Measurements from ENCODE around the gene RABAC1.

Gene RABAC1

GRCh38 chr19:41988947-41989346 lies 29.8 kb upstream of the RABAC1 start:
- no peak for DNase-seq

GRCh38 chr19:41987141-41987860 lies 28.2 kb upstream of the RABAC1 start:
- DNase-seq = no peak

DNA sequence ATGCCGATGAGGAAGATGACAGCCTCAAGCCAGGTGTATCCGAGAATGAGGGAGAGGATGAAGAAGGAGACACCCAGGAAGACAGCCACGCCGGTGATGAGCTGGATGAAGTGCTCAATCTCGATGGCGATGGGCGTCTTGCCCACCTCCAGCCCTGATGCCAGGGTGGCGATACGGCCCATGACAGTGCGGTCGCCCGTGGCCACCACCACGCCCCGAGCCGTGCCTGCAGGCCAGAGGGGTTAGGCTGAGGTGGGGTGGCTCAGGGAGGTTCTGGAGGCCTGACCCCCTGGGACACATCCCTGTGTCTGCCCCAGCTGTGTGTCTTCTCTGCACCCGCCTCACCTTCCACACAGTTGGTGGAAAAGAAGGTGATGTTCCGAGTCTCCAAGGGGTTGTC lies 25.8 kb upstream of the RABAC1 start:
- DNase-seq = no peak

DNA sequence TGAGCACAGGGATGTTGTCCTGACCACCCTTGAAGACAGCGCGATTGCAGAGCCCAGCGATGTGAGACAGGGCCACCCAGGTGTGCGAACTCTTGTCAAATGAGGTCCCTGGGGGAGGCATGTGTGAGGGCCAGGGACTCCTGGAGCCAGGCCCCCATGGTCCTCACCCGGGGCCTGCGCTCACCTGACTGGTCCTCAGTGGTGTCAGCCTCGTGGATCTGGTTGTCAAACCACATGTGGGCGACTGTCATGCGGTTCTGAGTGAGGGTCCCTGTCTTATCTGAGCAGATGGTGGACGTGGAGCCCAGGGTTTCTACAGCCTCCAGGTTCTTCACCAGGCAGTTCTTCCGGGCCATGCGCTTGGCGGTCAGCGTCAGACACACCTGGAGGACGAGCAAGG lies 22.6 kb upstream of the RABAC1 start:
- no peak for DNase-seq

GRCh38 chr19:41978470-41978869 lies 19.3 kb upstream of the RABAC1 start:
- DNase-seq = no peak

DNA sequence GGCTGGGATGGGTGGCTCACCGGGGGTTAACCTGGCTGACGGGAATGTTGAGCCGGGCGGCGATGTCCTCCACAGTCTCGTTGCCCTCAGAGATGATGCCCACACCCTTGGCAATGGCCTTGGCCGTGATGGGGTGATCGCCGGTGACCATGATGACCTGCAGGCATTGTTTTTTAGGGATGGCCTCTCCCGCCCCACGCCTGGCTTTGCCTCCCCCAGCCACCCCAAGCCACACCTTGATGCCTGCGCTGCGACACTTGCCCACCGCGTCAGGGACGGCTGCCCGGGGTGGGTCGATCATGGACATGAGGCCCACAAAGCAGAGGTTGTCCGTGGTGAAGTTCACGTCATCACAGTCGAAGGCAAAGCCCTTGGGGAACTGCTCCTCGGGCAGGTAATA lies 18.8 kb upstream of the RABAC1 start:
- DNase-seq = no peak

DNA sequence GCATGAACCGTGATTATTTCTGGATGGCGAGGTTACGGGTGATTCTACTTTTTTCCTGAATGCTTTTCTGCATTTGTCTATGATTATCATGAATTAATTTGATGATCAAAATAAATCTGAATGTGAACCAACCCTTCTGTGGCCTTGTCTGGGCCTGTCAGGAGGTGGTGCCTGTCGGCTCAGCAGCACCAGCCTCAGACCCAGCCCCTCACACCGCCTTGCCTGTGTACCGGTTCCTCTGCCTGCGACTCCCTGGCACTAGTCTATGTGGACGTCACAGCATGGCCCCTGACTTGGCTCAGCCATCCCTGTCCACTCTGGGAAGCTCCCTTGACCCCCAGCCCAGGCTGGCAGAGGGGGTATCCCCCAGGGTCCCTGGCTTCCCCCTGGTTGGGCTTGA lies 15.5 kb upstream of the RABAC1 start:
- no peak for DNase-seq

DNA sequence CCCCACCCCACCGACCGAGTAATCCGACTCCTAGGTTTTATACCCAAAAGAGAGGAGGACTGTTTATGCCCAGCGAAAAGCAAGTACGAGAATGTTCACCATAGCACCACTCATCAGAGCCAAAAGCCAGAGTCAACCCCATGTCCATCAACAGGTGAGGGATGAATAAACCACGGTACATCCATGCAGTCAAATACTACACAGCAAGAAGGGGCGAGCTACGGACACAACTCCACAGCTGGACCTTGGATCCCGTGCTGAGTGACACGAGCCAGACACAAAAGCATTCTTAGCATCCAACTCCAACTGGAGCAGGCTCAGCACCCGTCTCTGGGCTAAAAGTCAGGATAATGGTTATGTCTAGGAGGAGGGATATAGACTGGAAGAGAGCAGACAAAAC lies 12.2 kb upstream of the RABAC1 start:
- no peak for DNase-seq

DNA sequence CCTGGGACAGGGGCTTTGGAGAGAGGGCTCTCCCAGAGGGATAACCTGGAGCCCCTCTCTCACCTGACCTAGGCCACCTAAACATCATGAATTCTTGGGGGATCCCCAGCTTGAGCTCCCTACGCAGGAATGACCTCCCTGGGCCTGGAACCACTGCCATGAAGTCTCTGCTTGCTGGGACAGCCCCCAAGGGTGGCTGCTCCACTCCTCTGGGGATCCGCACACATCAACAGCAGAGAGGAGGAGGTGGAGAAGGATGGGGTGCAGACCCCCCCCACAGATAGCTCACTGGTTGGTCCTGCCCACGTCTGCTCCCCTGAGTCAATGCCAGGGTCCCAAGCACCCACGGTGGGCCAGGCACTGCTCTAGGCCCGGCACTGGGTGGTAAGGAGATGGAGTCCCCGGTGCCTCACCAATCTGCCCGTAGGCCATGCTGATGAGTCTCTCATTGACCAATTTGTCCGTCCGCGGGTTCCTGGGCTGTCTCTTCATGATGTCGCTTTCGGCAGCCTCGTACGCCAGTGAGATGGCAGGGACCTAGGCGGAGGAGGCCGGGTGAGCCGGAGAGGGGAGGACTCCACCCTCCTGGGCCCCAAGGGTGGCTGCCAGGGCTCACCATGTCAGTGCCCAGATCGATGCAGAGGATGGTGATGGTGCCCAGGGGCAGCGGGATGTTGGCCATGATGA lies 10.8 kb upstream of the RABAC1 start:
- no peak for DNase-seq

DNA sequence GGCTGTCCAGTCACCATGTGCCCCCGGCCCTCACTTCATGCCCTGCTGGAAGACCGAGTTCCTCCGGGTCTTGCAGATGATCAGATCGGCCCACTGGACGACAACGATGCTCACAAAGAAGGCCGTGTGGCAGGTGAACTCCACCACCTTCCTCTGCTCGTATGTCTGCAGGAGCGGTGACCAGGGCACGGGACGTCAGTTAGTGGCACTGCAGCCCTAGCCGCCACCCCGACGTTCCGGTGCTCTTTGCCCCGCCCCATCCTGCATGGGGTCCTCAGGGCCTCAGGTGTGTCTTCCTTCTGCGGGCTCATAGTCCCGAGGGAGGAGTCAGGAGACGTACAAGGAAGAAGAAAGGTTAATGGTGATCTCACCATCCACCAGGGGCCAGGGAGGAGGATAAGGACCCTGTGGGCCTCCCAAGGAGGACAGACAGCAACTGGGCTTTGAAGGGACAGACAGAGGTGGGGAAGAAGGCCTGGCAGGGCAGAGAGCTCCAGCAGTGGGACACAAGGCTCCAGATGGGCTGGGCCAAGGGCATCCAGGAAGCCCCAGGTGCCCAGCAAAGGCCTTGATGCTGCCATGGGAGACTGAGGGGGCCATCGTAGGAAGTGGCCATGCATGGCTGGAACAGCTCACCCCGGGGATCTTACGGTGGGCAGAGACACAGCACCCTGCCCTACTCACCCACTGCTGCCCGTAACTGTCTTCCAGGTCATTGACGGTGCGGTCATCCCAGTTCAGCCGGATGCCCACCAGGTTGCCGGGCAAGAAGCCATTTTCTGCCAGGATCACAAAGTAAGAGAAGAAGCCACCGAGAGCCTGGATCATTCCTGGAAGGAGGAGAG lies 9.9 kb upstream of the RABAC1 start:
- DNase-seq = no peak

DNA sequence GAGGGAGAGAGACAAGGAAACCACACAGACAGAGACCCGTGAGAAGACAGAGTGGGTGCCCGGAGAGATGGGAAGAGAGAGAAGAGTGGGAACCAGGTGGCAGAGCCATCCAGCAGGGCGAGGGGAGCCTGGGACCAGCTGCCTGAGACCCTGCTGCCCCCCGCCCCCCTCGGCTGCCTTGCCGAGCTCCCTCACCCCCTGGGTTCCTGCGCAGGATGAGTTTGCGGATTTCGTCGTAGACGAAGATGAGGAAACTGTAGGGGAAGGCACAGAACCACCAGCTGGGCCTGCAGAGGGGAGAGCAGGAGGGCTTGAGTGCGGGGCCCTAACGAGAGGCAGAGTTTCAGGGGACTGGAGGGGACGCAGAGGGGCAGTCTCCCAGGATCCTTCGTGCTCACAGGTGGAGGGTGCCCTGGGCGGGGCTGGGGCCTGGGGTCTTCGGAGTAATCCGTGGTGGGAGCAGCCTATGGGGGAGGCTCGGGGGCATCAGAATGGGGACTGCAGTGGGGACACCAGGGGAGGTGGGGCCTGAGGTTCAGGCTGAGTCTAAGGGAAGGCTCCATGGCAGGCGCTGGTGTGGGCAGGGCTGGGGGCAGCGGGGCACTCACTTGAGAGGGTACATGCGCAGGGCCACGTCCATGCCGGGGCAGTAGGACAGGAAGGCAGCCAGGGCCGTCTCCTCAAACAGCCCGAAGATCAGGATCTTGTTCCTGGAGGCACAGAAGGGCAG lies 8.1 kb upstream of the RABAC1 start:
- DNase-seq = no peak

- DNase-seq = no peak
These were observed 6.0 kb upstream of the RABAC1 start for GRCh38 chr19:41965106-41965505.

GRCh38 chr19:41960973-41961372 lies 1.9 kb upstream of the RABAC1 start:
- DNase-seq = no peak

DNA sequence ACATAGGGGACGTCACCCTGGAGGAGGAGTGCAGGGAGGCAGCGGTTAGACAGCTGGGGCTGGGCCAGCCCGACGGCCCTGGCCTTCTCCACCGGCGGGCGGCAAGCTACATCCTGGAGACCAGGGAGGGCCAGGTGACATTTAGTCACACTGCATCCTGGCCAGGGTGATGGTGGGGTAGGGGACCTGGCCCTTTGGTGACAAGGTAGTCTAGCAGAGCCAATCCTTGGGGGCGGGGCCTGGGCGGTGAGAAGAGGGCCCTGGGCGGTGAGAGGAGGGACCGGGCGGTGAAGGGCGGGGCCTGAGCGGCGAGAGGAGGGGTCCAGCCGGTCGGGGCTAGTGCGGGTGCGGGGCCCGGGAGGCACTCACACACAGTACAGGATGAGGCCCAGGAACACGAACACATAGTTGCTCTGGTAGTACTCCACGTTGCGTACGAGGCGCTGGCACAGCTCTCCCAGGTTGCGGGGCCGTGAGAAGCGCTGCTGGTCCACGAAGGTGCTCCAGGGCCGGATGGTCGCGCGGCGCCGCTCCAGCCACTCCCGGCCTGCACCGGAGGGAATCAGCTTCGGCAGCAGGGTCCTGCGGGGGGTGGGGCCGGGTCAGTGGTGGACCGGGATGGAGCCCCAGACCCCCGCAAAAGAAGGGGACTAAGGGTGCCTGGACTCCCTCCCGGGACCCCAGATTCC lies 610 bp downstream of the RABAC1 start:
- DNase-seq = peak; percentile 87

DNA sequence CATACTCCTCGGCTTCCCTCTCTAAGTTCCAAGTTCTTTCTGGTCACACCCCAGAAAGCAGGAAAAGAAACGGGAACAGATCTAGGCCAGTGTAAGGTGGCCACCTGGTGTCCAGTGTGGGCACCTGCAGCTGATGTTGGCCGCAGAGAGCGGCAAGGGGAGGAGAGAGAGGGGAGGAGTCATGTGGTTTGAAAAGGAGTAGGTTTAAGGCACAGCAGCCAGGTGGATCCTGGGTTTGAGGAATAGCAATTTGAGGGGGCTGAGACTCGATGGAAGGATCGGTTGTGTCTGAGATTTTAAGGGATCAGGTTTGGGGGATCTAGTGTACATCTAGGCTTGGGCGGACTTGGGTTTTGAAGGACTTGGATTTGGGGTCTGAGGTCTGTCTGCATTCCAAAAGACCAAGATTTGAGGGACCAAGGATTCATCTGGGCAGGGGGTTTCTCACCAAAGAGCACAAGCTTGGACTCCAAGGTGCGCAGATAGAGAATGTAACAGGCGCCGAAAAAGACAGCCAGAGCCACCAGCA lies 1.2 kb downstream of the RABAC1 start:
- DNase-seq = peak; percentile 49

GRCh38 chr19:41957161-41957837 lies 1.8 kb downstream of the RABAC1 start:
- DNase-seq = no peak

GRCh38 chr19:41956621-41957020 lies 2.5 kb downstream of the RABAC1 start:
- no peak for DNase-seq

DNA sequence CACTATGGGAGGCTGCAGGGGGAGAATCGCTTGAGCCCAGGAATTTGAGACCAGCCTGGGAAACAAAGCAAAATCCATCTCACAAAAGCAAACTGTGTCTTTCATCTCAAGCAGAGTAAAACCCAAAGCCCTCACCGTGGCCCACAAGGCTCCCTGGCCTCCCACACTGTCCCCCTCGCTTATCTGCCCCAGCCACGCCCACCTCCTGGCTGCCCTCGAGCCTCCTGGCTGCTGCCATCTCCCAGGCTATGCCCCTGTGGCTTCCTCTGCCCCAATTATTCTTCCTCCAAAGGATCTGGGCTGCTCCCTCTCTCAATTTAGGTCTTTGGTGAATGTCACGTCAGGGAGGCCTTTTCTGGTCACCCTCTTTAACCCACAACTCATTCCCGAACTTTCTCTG lies 3.6 kb downstream of the RABAC1 start:
- no peak for DNase-seq

DNA sequence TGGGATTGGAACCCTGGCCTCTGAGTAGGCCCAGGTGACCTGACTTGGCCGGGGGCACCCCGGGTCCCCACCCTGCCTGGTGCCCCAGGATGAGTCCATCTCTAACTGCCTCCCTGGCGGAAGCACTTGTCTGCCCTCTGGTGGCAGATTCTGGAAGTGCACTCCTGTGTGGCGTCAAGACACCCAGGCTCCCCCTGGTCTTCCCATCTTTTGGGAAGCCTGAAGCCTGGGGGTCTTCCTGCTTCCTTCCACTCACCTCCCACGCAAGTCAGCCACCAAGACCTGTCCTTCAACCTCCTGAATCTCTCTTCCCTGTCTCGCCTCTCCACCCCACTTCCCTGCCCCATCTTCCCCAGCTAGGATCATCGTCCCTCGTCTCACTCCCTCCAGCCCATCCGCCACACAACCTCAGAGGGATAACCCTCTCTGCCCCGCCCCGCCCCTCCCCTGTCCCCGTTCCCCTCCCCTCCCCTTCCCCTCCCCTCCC lies 7.4 kb downstream of the RABAC1 start:
- DNase-seq = peak; percentile 89

GRCh38 chr19:41947091-41947490 lies 12.0 kb downstream of the RABAC1 start:
- DNase-seq = no peak

DNA sequence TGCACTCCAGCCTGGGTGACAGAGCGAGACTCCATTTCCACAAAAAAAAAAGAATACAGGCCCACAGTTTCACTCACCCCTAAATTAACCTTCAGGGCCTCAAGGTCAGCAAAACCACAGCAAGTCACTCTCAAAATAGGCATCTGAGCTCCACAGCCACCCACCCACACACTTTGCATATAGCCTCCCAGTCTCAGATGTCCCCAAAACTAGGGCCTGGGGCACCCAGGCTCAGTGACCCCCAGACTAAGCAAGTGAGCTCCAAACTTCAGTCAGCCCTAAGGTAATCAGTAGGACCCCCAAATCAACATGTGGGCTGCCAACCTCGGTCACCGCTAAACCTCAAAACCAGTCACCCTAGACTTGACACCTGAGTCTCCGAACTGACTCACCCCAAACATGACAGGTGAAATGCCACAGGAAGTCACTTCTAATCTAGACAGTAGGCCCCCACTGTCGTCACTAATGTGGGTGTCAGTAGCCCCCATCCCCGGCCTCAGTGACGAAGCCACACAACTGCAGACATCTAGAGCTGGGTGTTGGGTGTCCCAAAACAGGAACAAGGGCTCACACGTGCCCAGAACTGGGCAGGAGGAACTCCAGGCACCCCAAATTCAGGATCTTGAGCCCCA lies 13.9 kb downstream of the RABAC1 start:
- DNase-seq = peak; percentile 88
